HepG2 (cell line): ENCODE measurements around the gene ARIH2. TPM values are rescaled to one million over a fixed set of nuclear protein-coding genes. Genes with fewer than 3 reads are reported as not detected.
A peak's percentile ranks its signal among the peaks of the same experiment; 100 is the strongest.

Experiments
- ASH2L ChIP-seq: fragments of 300-600, 200-600 bp; sonication (generic); IDR thresholded peaks from 2 replicates; pipeline ENCODE4 v1.7.0; 2017; ENCODE audit warnings: low read depth, mild to moderate bottlenecking, moderate library complexity, mixed read lengths, low read length; ENCODE audit not compliant: insufficient read length
- FOXP1 ChIP-seq, 2 experiments: fragments of 450-650 bp in 1 of 2; IDR thresholded peaks; 2 replicates each; pipeline ENCODE4 v1.6.1; 2017 to 2018; ENCODE audit warnings: antibody characterized with exemption in 1 of 2
- GTF3A ChIP-seq: sonication (generic); formaldehyde crosslinking; conservative IDR thresholded peaks from 2 replicates; pipeline ENCODE4 v1.4.0; 2020; ENCODE audit warnings: mild to moderate bottlenecking, missing genetic modification reagents
- HBP1 ChIP-seq: IDR thresholded peaks from 2 replicates; pipeline ENCODE4 v1.6.1; 2016; ENCODE audit warnings: low read depth, control low read depth
- HNF4A ChIP-seq: sonication (generic); formaldehyde crosslinking; IDR thresholded peaks from 2 replicates; pipeline ENCODE4 v1.4.0; 2020; ENCODE audit warnings: missing genetic modification reagents
- ISL2 ChIP-seq: sonication (generic); formaldehyde crosslinking; IDR thresholded peaks from 2 replicates; pipeline ENCODE4 v1.5.0; 2020; ENCODE audit warnings: missing genetic modification reagents
- LCORL ChIP-seq, 2 experiments: fragments of 450-650 bp in 1 of 2; sonication (generic) in 1 of 2; formaldehyde crosslinking in 1 of 2; IDR thresholded peaks; 2 replicates each; pipeline versions ENCODE4 v1.5.0 to v1.6.1; 2017 to 2020; ENCODE audit warnings: antibody characterized with exemption in 1 of 2, missing genetic modification reagents in 1 of 2
- MTA1 ChIP-seq: sonication (generic); formaldehyde crosslinking; IDR thresholded peaks from 2 replicates; pipeline ENCODE4 v1.4.0; 2020; ENCODE audit warnings: missing genetic modification reagents, mild to moderate bottlenecking, borderline replicate concordance
- NFE2L2 ChIP-seq: fragments of 150-350 bp; IDR thresholded peaks from 2 replicates; pipeline ENCODE4 v1.6.1; 2014; ENCODE audit warnings: low read length
- NR2F6 ChIP-seq, 2 experiments: IDR thresholded peaks; 2 replicates each; pipeline ENCODE4 v1.6.1; 2016; ENCODE audit warnings: antibody characterized with exemption in 1 of 2, mild to moderate bottlenecking in 1 of 2
- REL ChIP-seq: sonication (generic); formaldehyde crosslinking; conservative IDR thresholded peaks from 2 replicates; pipeline ENCODE4 v1.8.0; 2022; ENCODE audit warnings: mild to moderate bottlenecking, missing genetic modification reagents, moderate library complexity
- SKI ChIP-seq: fragments of 450-650 bp; IDR thresholded peaks from one replicate; pipeline ENCODE4 v1.6.1; 2018; ENCODE audit warnings: mild to moderate bottlenecking; ENCODE audit not compliant: partially characterized antibody
- TBL1XR1 ChIP-seq: fragments of 150-350 bp; IDR thresholded peaks from 2 replicates; pipeline ENCODE4 v1.6.1; 2014; ENCODE audit warnings: borderline replicate concordance, low read length; ENCODE audit not compliant: partially characterized antibody
- TRIM24 ChIP-seq: sonication (generic); formaldehyde crosslinking; IDR thresholded peaks from 2 replicates; pipeline ENCODE4 v1.8.0; 2022; ENCODE audit warnings: mild to moderate bottlenecking, missing genetic modification reagents
- ZFP37 ChIP-seq: sonication (generic); formaldehyde crosslinking; IDR thresholded peaks from 2 replicates; pipeline ENCODE4 v1.4.0; 2020; ENCODE audit warnings: missing genetic modification reagents, borderline replicate concordance
- ZFP82 ChIP-seq: sonication (generic); formaldehyde crosslinking; IDR thresholded peaks from 2 replicates; pipeline ENCODE4 v1.5.1; 2020; ENCODE audit warnings: mild to moderate bottlenecking, missing genetic modification reagents, borderline replicate concordance
- ZNF180 ChIP-seq: sonication (generic); formaldehyde crosslinking; IDR thresholded peaks from 2 replicates; pipeline ENCODE4 v1.4.0; 2020; ENCODE audit warnings: low read depth, missing genetic modification reagents, borderline replicate concordance
- ZNF496 ChIP-seq: sonication (generic); formaldehyde crosslinking; IDR thresholded peaks from 2 replicates; pipeline ENCODE4 v1.8.1; 2023; ENCODE audit warnings: mild to moderate bottlenecking, moderate library complexity, missing genetic modification reagents; ENCODE audit not compliant: insufficient replicate concordance
- ZNF556 ChIP-seq: sonication (generic); formaldehyde crosslinking; IDR thresholded peaks from 2 replicates; pipeline ENCODE4 v1.4.0; 2020; ENCODE audit warnings: mild to moderate bottlenecking, missing genetic modification reagents, borderline replicate concordance
- ZNF709 ChIP-seq: sonication (generic); formaldehyde crosslinking; IDR thresholded peaks from 2 replicates; pipeline ENCODE4 v1.5.0; 2020; ENCODE audit warnings: mild to moderate bottlenecking, missing genetic modification reagents
- ZNF776 ChIP-seq: sonication (generic); formaldehyde crosslinking; IDR thresholded peaks from 2 replicates; pipeline ENCODE4 v1.4.0; 2020; ENCODE audit warnings: mild to moderate bottlenecking, missing genetic modification reagents
- polyA plus RNA-seq, 8 experiments: library from polyadenylated mRNA; depleted of rRNA in 3 of 8; stranded (reverse) in 7 of 8; unstranded in 1 of 8; fragments of >200 nt; fragmentation: Illumina TruSeq in 4 of 8; extraction: Trizol in 4 of 8; gene quantifications; 2 replicates each; pipeline versions ENCODE4 v1.2.1 to v1.2.3, GENCODE V29; 2011 to 2016; ENCODE audit warnings: low read depth in 4 of 8, missing spikeins in 1 of 8, mixed read lengths in 1 of 8; ENCODE audit not compliant: insufficient read depth in 1 of 8
- total RNA-seq, 5 experiments: library from RNA; depleted of rRNA; stranded (reverse); fragments of >200 nt; fragmentation: Illumina TruSeq; extraction: Trizol; gene quantifications; 2 replicates each; pipeline ENCODE4 v1.2.3, GENCODE V29; 2016; ENCODE audit warnings: low read depth in 1 of 5
- TF ChIP-seq, protein P1 (sequence below): IDR thresholded peaks from 2 replicates; pipeline ENCODE4 v1.6.1; 2016; ENCODE audit warnings: mild to moderate bottlenecking
- TF ChIP-seq, protein P2 (sequence below): sonication (generic); formaldehyde crosslinking; IDR thresholded peaks from 2 replicates; pipeline ENCODE4 v1.5.0; 2020; ENCODE audit warnings: missing genetic modification reagents

The ARIH2 gene
- total and polyA plus RNA-seq, 2 of the 13 experiments (the other 11 are each of a cell fraction or from before 2014, with no cell fraction given), result 64.8 to 83.3 TPM

DNA sequence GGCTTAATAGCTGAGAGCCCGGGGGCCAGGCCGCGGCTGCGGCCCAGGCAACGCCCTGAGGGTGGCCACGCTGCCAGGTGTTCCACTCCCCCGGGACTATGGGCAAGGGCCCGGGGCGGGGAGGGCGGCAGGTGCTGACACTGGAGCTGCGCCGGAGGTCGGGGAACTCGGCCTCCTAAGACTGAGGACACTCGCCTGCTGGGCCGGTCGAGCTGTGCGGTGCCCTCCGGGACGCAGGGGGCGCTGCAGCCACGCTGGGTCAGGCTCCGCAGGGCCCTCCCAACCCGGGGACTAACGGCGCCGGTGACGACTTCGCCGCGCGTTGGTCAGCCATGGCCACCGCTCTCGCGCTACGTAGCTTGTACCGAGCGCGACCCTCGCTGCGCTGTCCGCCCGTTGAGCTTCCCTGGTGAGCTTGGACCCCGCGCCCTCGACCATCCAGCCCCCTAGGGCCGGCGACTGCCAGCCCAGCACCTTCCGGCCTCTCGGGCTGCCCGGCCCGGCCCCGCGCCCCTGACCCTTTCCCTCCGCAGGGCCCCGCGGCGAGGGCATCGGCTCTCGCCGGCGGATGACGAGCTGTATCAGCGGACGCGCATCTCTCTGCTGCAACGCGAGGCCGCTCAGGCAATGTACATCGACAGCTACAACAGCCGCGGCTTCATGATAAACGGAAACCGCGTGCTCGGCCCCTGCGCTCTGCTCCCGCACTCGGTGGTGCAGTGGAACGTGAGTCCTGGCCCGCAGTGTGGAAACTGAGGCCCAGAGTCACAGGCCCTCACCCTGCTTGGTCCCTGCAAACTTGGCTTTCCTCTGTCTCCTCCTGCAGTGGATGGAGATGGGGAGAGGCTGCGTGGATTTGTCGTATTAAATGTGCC, 103.4 kb downstream of the ARIH2 start, which contains the start of gene NDUFAF3 (continued):
- no peak for TF ChIP-seq ZNF496 (CRISPR knock-in tag)
- TF ChIP-seq ZNF776 (CRISPR knock-in tag), result peak; percentile 89; the same call in 1 of the 2 replicates
- peak; percentile 78; the same call in 1 of the 2 replicates for TF ChIP-seq ZNF709 (CRISPR knock-in tag)
- TF ChIP-seq ZNF180 (CRISPR knock-in tag), result peak; percentile 64; the same call in 1 of the 2 replicates
- no peak for TF ChIP-seq SKI
- TF ChIP-seq TRIM24 (CRISPR knock-in tag), result no peak
- TF ChIP-seq REL (CRISPR knock-in tag), result peak; percentile 28; the same call in 1 of the 2 replicates
- peak; percentile 75; the same call in 1 of the 2 replicates for TF ChIP-seq ZFP37
- TF ChIP-seq ISL2, result 0 out of 2 replicates have a peak, but pooled peaks have one; percentile 59
- TF ChIP-seq, protein P1, sequence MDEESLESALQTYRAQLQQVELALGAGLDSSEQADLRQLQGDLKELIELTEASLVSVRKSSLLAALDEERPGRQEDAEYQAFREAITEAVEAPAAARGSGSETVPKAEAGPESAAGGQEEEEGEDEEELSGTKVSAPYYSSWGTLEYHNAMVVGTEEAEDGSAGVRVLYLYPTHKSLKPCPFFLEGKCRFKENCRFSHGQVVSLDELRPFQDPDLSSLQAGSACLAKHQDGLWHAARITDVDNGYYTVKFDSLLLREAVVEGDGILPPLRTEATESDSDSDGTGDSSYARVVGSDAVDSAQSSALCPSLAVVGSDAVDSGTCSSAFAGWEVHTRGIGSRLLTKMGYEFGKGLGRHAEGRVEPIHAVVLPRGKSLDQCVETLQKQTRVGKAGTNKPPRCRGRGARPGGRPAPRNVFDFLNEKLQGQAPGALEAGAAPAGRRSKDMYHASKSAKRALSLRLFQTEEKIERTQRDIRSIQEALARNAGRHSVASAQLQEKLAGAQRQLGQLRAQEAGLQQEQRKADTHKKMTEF (CRISPR knock-in tag), result peak; percentile 74; the same call in 1 of the 2 replicates
- TF ChIP-seq ZNF556, result peak; percentile 82; the same call in 1 of the 2 replicates
- TF ChIP-seq ZFP82 (CRISPR knock-in tag), result peak; percentile 52; the same call in 1 of the 2 replicates
- TF ChIP-seq LCORL (IDR thresholded peaks at IDR 0.05), result no peak
- peak; percentile 55; the same call in 1 of the 2 replicates for TF ChIP-seq LCORL (CRISPR knock-in tag; IDR thresholded peaks at IDR 0.05)
- TF ChIP-seq FOXP1 (IDR thresholded peaks at IDR 0.05), result no peak
- TF ChIP-seq FOXP1 (CRISPR knock-in tag; IDR thresholded peaks at IDR 0.05), result no peak
- 0 out of 2 replicates have a peak, but pooled peaks have one; percentile 7 for TF ChIP-seq NFE2L2
- peak; percentile 68 for TF ChIP-seq ASH2L
- no peak for TF ChIP-seq NR2F6 (IDR thresholded peaks at IDR 0.05)
- 0 out of 2 replicates have a peak, but pooled peaks have one; percentile 43 for TF ChIP-seq NR2F6 (CRISPR knock-in tag; IDR thresholded peaks at IDR 0.05)
- TF ChIP-seq HNF4A, result peak; percentile 50; the same call in 1 of the 2 replicates
- no peak for TF ChIP-seq GTF3A (CRISPR knock-in tag)
- TF ChIP-seq TBL1XR1, result no peak
- peak; percentile 60; the same call in 1 of the 2 replicates for TF ChIP-seq HBP1
- TF ChIP-seq, protein P2, sequence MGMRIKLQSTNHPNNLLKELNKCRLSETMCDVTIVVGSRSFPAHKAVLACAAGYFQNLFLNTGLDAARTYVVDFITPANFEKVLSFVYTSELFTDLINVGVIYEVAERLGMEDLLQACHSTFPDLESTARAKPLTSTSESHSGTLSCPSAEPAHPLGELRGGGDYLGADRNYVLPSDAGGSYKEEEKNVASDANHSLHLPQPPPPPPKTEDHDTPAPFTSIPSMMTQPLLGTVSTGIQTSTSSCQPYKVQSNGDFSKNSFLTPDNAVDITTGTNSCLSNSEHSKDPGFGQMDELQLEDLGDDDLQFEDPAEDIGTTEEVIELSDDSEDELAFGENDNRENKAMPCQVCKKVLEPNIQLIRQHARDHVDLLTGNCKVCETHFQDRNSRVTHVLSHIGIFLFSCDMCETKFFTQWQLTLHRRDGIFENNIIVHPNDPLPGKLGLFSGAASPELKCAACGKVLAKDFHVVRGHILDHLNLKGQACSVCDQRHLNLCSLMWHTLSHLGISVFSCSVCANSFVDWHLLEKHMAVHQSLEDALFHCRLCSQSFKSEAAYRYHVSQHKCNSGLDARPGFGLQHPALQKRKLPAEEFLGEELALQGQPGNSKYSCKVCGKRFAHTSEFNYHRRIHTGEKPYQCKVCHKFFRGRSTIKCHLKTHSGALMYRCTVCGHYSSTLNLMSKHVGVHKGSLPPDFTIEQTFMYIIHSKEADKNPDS (CRISPR knock-in tag), result peak; percentile 91
- peak; percentile 57; the same call in 1 of the 2 replicates for TF ChIP-seq MTA1 (CRISPR knock-in tag)
